ENCODE results near the gene ITIH5. TPM values are rescaled to one million over a fixed set of nuclear protein-coding genes. Genes with fewer than 3 reads are reported as not detected.
A peak's percentile ranks its signal among the peaks of the same experiment; 100 is the strongest.

Gene ITIH5
- total and polyA plus RNA-seq, 2 of the 13 experiments (the other 11 are each of a cell fraction or from before 2014, with no cell fraction given): 4.7 to 8.9 TPM

DNA sequence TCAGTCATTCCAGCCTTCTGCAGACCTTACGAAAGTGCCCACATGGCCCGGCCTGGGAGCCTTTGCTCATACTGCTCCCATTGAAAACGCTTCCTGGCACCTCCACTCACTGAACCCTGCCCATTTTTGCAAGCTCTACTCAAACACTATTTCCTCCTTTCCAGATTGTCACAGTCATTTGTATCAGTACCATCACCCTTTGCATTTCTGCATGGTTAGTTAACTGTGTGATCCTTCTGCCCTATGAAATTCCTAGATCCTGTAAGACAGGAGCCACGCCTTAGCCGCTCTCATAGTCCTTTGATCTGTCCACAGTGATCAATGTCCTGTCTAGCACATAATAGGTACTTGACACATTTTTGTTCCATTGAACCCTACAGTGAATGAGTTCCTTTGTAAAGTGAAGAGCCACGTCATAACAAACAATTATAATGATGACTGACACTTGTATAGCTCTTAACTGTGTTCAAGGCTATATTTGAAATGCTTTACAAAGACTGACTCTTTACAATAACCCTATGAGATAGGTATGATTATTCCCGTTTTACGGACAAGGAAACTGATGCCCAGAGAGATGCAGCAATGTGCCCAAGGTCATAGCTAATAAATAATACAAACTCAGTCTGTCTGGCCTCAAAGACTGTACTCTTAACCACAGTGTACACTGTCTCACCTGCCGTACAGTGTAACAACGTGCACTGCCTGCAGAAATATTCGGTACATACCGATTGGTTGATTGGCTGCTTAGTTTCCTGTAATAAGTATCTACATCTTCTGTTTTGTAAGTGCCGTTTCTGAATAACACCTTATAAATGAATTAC is 19.8 kb upstream of the ITIH5 start (continued):
- no peak for TF ChIP-seq KAT2B (IDR thresholded peaks at IDR 0.05; ENCODE audit: borderline replicate concordance, low read depth, low read length)
- TF ChIP-seq, protein P1, sequence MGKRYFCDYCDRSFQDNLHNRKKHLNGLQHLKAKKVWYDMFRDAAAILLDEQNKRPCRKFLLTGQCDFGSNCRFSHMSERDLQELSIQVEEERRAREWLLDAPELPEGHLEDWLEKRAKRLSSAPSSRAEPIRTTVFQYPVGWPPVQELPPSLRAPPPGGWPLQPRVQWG (CRISPR knock-in tag; IDR thresholded peaks at IDR 0.05; ENCODE audit: borderline replicate concordance, low read depth): no peak
- no peak for TF ChIP-seq ZSCAN9 (CRISPR knock-in tag; IDR thresholded peaks at IDR 0.05; ENCODE audit: borderline replicate concordance)
- no peak for TF ChIP-seq SETDB1 (CRISPR knock-in tag; IDR thresholded peaks at IDR 0.05; ENCODE audit: borderline replicate concordance)
- TF ChIP-seq RARA (CRISPR knock-in tag; IDR thresholded peaks at IDR 0.05): peak; percentile 90
- TF ChIP-seq, protein P2, sequence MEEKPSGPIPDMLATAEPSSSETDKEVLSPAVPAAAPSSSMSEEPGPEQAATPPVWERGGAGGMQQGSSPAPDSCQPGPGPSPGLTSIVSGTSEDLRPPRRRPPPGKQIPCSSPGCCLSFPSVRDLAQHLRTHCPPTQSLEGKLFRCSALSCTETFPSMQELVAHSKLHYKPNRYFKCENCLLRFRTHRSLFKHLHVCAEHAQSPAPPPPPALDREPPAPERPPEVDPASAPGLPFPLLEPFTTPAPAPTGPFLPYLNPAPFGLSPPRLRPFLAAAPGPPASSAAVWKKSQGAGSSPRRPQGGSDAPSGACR (CRISPR knock-in tag; IDR thresholded peaks at IDR 0.05): no peak
- no peak for TF ChIP-seq PRPF4 (IDR thresholded peaks at IDR 0.05; ENCODE audit: low read depth, low read length, poor library complexity, severe bottlenecking)
- TF ChIP-seq KDM4B (CRISPR knock-in tag; IDR thresholded peaks at IDR 0.05): peak; percentile 70; the same call in 1 of the 2 replicates
- no peak for TF ChIP-seq ZNF121 (CRISPR knock-in tag; IDR thresholded peaks at IDR 0.05)
- TF ChIP-seq HNRNPUL1 (IDR thresholded peaks at IDR 0.05; ENCODE audit: low read depth, low read length): no peak
- TF ChIP-seq BHLHE40 (IDR thresholded peaks at IDR 0.05; ENCODE audit: low read length): peak; percentile 69
- TF ChIP-seq, protein P3, sequence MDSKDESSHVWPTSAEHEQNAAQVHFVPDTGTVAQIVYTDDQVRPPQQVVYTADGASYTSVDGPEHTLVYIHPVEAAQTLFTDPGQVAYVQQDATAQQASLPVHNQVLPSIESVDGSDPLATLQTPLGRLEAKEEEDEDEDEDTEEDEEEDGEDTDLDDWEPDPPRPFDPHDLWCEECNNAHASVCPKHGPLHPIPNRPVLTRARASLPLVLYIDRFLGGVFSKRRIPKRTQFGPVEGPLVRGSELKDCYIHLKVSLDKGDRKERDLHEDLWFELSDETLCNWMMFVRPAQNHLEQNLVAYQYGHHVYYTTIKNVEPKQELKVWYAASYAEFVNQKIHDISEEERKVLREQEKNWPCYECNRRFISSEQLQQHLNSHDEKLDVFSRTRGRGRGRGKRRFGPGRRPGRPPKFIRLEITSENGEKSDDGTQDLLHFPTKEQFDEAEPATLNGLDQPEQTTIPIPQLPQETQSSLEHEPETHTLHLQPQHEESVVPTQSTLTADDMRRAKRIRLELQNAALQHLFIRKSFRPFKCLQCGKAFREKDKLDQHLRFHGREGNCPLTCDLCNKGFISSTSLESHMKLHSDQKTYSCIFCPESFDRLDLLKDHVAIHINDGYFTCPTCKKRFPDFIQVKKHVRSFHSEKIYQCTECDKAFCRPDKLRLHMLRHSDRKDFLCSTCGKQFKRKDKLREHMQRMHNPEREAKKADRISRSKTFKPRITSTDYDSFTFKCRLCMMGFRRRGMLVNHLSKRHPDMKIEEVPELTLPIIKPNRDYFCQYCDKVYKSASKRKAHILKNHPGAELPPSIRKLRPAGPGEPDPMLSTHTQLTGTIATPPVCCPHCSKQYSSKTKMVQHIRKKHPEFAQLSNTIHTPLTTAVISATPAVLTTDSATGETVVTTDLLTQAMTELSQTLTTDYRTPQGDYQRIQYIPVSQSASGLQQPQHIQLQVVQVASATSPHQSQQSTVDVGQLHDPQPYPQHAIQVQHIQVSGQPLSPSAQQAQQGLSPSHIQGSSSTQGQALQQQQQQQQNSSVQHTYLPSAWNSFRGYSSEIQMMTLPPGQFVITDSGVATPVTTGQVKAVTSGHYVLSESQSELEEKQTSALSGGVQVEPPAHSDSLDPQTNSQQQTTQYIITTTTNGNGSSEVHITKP (CRISPR knock-in tag; IDR thresholded peaks at IDR 0.05; ENCODE audit: low read depth): no peak
- TF ChIP-seq ZNF124 (CRISPR knock-in tag; IDR thresholded peaks at IDR 0.05): 0 out of 2 replicates have a peak, but pooled peaks have one; percentile 29
- TF ChIP-seq, protein P4, sequence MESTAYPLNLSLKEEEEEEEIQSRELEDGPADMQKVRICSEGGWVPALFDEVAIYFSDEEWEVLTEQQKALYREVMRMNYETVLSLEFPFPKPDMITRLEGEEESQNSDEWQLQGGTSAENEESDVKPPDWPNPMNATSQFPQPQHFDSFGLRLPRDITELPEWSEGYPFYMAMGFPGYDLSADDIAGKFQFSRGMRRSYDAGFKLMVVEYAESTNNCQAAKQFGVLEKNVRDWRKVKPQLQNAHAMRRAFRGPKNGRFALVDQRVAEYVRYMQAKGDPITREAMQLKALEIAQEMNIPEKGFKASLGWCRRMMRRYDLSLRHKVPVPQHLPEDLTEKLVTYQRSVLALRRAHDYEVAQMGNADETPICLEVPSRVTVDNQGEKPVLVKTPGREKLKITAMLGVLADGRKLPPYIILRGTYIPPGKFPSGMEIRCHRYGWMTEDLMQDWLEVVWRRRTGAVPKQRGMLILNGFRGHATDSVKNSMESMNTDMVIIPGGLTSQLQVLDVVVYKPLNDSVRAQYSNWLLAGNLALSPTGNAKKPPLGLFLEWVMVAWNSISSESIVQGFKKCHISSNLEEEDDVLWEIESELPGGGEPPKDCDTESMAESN (CRISPR knock-in tag; conservative IDR thresholded peaks at IDR 0.05): no peak
- TF ChIP-seq, protein P5, sequence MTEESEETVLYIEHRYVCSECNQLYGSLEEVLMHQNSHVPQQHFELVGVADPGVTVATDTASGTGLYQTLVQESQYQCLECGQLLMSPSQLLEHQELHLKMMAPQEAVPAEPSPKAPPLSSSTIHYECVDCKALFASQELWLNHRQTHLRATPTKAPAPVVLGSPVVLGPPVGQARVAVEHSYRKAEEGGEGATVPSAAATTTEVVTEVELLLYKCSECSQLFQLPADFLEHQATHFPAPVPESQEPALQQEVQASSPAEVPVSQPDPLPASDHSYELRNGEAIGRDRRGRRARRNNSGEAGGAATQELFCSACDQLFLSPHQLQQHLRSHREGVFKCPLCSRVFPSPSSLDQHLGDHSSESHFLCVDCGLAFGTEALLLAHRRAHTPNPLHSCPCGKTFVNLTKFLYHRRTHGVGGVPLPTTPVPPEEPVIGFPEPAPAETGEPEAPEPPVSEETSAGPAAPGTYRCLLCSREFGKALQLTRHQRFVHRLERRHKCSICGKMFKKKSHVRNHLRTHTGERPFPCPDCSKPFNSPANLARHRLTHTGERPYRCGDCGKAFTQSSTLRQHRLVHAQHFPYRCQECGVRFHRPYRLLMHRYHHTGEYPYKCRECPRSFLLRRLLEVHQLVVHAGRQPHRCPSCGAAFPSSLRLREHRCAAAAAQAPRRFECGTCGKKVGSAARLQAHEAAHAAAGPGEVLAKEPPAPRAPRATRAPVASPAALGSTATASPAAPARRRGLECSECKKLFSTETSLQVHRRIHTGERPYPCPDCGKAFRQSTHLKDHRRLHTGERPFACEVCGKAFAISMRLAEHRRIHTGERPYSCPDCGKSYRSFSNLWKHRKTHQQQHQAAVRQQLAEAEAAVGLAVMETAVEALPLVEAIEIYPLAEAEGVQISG (CRISPR knock-in tag; IDR thresholded peaks at IDR 0.05): no peak; the same call in 1 of the 2 replicates
- peak; percentile 64 for TF ChIP-seq IRF2 (CRISPR knock-in tag; IDR thresholded peaks at IDR 0.05)
- TF ChIP-seq ATF1 (CRISPR knock-in tag; IDR thresholded peaks at IDR 0.05): peak; percentile 90
- peak; percentile 85 for TF ChIP-seq NKX3-1 (CRISPR knock-in tag; IDR thresholded peaks at IDR 0.05)
- TF ChIP-seq ZNF790 (CRISPR knock-in tag; IDR thresholded peaks at IDR 0.05; ENCODE audit: borderline replicate concordance): no peak
- TF ChIP-seq YEATS2 (CRISPR knock-in tag; IDR thresholded peaks at IDR 0.05; ENCODE audit: borderline replicate concordance): 0 out of 2 replicates have a peak, but pooled peaks have one; percentile 30
